HCT116 (cell line): Measurements from ENCODE around the gene ANXA7. TPM values are rescaled to one million over a fixed set of nuclear protein-coding genes. Genes with fewer than 3 reads are reported as not detected.
A peak's percentile ranks its signal among the peaks of the same experiment; 100 is the strongest.

ENCODE experiments used
- ATAC-seq: fragments of 200-7000 bp; cut with Tn5 transposase; 2 replicates; pipeline ENCODE4 v1.9.1; 2020; ENCODE audit warnings: mild to moderate bottlenecking, moderate library complexity
- BruUV-seq: library from RNA; stranded (reverse); fragments of 400-500 nt; replicated peaks from 2 replicates; lab custom pipeline; 2021; lab: Mats Ljungman, UMichigan
- CTCF ChIA-PET: fragments of 300-600 bp; sonication (Branson Sonifier 250); formaldehyde crosslinking; loops from one replicate; lab custom pipeline; 2021; ENCODE audit warnings: antibody characterized with exemption; lab: Charles Lee
- POLR2A ChIA-PET: fragments of 300-600, 350-600 bp; sonication (Branson Sonifier 250); formaldehyde crosslinking; loops from one replicate; lab custom pipeline; 2021; ENCODE audit warnings: antibody characterized with exemption; lab: Charles Lee
- RAD21 ChIA-PET, 2 experiments: fragments of 300-600 bp; sonication (Branson Sonifier 250); formaldehyde crosslinking; loops; one replicate each; lab custom pipeline; 2023; ENCODE audit warnings: low total read pairs in 2 of 2; ENCODE audit not compliant: uncharacterized antibody in 2 of 2, unreplicated experiment in 2 of 2, low non-redundant PET in 1 of 2; lab: Charles Lee
- DNase-seq: peaks from one replicate; pipeline ENCODE4 v3.0.0-alpha.2; 2010; ENCODE audit warnings: low read depth, low spot score
- H2AFZ ChIP-seq: fragments of 200-600 bp; shearing (Covaris generic), sonication (generic); 2 replicates; pipeline ENCODE4 v1.6.1; 2017; ENCODE audit warnings: low read depth, mixed run types, mixed read lengths, antibody characterized with exemption, low read length; ENCODE audit not compliant: poor library complexity, severe bottlenecking
- H3K27ac ChIP-seq: 2 replicates; pipeline ENCODE4 v1.5.1; 2012; ENCODE audit warnings: low read depth, low read length
- H3K27me3 ChIP-seq: fragments of 200-600 bp; sonication (generic); 2 replicates; pipeline ENCODE4 v1.6.1; 2016; ENCODE audit warnings: mixed run types, low read length, mixed read lengths; ENCODE audit not compliant: insufficient read depth
- H3K36me3 ChIP-seq, 2 experiments: fragments of 200-500 bp in 1 of 2; fragments of 200-600 bp in 1 of 2; sonication (Bioruptor generic) in 1 of 2; sonication (generic) in 1 of 2; 2 replicates each; pipeline versions ENCODE4 v1.5.1 to v1.6.1; 2014 to 2016; ENCODE audit warnings: low read length in 2 of 2, inconsistent platforms in 1 of 2, mixed read lengths in 1 of 2, mixed run types in 1 of 2; ENCODE audit not compliant: insufficient read depth in 2 of 2, control insufficient read depth in 1 of 2
- H3K4me1 ChIP-seq, 2 experiments: fragments of 200-600 bp in 1 of 2; sonication (generic) in 1 of 2; 2 replicates each; pipeline versions ENCODE4 v1.5.1 to v1.6.1; 2012 to 2017; ENCODE audit warnings: low read length in 2 of 2, inconsistent platforms in 1 of 2, mild to moderate bottlenecking in 1 of 2, mixed read lengths in 1 of 2, mixed run types in 1 of 2, moderate library complexity in 1 of 2; ENCODE audit not compliant: insufficient read depth in 2 of 2, control insufficient read depth in 1 of 2
- H3K4me2 ChIP-seq: fragments of 200-600 bp; sonication (generic); 2 replicates; pipeline ENCODE4 v1.6.1; 2017; ENCODE audit warnings: mixed run types, low read length, mixed read lengths
- H3K4me3 ChIP-seq, 2 experiments: fragments of 200-600 bp in 1 of 2; sonication (generic) in 1 of 2; replicated peaks in 1 of 2; 2 replicates each; pipeline ENCODE4 v1.5.1; 2011 to 2016; ENCODE audit warnings: low read length in 2 of 2, control low read depth in 1 of 2, low read depth in 1 of 2, mild to moderate bottlenecking in 1 of 2, mixed read lengths in 1 of 2, mixed run types in 1 of 2
- H3K79me2 ChIP-seq: fragments of 200-600 bp; sonication (generic); 2 replicates; pipeline ENCODE4 v1.6.1; 2017; ENCODE audit warnings: mild to moderate bottlenecking, mixed run types, low read length, moderate library complexity, mixed read lengths; ENCODE audit not compliant: insufficient read depth
- H3K9ac ChIP-seq: fragments of 200-600 bp; sonication (generic); 2 replicates; pipeline ENCODE4 v1.6.1; 2016; ENCODE audit warnings: low read length, mixed read lengths
- H3K9me2 ChIP-seq: fragments of 200-600 bp; sonication (generic), shearing (Covaris generic); 2 replicates; pipeline ENCODE4 v1.6.1; 2017; ENCODE audit warnings: mixed run types, mild to moderate bottlenecking, moderate library complexity; ENCODE audit not compliant: insufficient read depth
- H3K9me3 ChIP-seq, 2 experiments: fragments of 200-500 bp in 1 of 2; fragments of 200-600 bp in 1 of 2; sonication (Bioruptor generic) in 1 of 2; sonication (generic) in 1 of 2; 2 replicates each; pipeline ENCODE4 v1.6.1; 2014 to 2017; ENCODE audit warnings: low read length in 2 of 2, mixed read lengths in 2 of 2, inconsistent platforms in 1 of 2, low read depth in 1 of 2, mild to moderate bottlenecking in 1 of 2, mixed run types in 1 of 2, moderate library complexity in 1 of 2; ENCODE audit not compliant: control insufficient read depth in 1 of 2, insufficient read depth in 1 of 2
- H4K20me1 ChIP-seq: fragments of 200-600 bp; sonication (generic), shearing (Covaris generic); 2 replicates; pipeline ENCODE4 v1.6.1; 2017; ENCODE audit warnings: mixed run types, mild to moderate bottlenecking, moderate library complexity; ENCODE audit not compliant: insufficient read depth
- ATF3 ChIP-seq: IDR thresholded peaks from 2 replicates; pipeline ENCODE4 v1.6.1; 2012
- CTCF ChIP-seq, 3 experiments: fragments of 200-600 bp in 1 of 3; sonication (generic) in 1 of 3; IDR thresholded peaks in 2 of 3; conservative IDR thresholded peaks in 1 of 3; 2 replicates each; pipeline ENCODE4 v1.5.1; 2012 to 2017; ENCODE audit warnings: low read depth in 2 of 3, low read length in 2 of 3, antibody characterized with exemption in 1 of 3, borderline replicate concordance in 1 of 3, control low read depth in 1 of 3, mild to moderate bottlenecking in 1 of 3, mixed read lengths in 1 of 3, mixed run types in 1 of 3, moderate library complexity in 1 of 3; ENCODE audit not compliant: insufficient read depth in 1 of 3
- EZH2phosphoT487 ChIP-seq: fragments of 200-600 bp; IDR thresholded peaks from 2 replicates; pipeline ENCODE4 v1.6.1; 2018; ENCODE audit warnings: antibody characterized with exemption, borderline replicate concordance
- POLR2AphosphoS5 ChIP-seq: IDR thresholded peaks from 2 replicates; pipeline ENCODE4 v1.6.1; 2011; ENCODE audit warnings: mild to moderate bottlenecking, low read depth, low read length, moderate library complexity
- RAD21 ChIP-seq: IDR thresholded peaks from 2 replicates; pipeline ENCODE4 v1.6.1; 2012; ENCODE audit warnings: low read depth, mild to moderate bottlenecking
- SIN3A ChIP-seq: IDR thresholded peaks from 2 replicates; pipeline ENCODE4 v1.6.1; 2012; ENCODE audit warnings: low read depth
- SP1 ChIP-seq: IDR thresholded peaks from 2 replicates; pipeline ENCODE4 v1.6.1; 2012; ENCODE audit warnings: low read depth
- ZBTB33 ChIP-seq: IDR thresholded peaks from 2 replicates; pipeline ENCODE4 v1.6.1; 2011; ENCODE audit warnings: mild to moderate bottlenecking, low read length, moderate library complexity; ENCODE audit not compliant: insufficient replicate concordance; ENCODE audit errors: extremely low read depth
- intact Hi-C: fragments of 100-400 bp; cut with micrococcal nuclease; formaldehyde crosslinking; loops from 2 replicates; pipeline ENCODE4 v1.10.0; 2022
- total RNA-seq: library from RNA; stranded (reverse); gene quantifications from one replicate; pipeline ENCODE4 v1.2.1, GENCODE V29; 2021; ENCODE audit not compliant: unreplicated experiment
- TF ChIP-seq, protein P1 (sequence below): IDR thresholded peaks from 2 replicates; pipeline ENCODE4 v1.6.1; 2012

Gene ANXA7
- total RNA-seq, 1 experiment from 2014 or later = 105 TPM

GRCh38 chr10:73399063-73399462 lies 14.8 kb downstream of the ANXA7 start:
- no peak overlapping the region for H3K4me3 ChIP-seq
- no peak overlapping the region for H2AFZ ChIP-seq
- intact Hi-C loops = loop anchor here (10.0 kb wide), 1 partner anchor 134 kb away; no protein-coding TSS in a partner anchor
- ATAC-seq = no peak
- H3K79me2 ChIP-seq = peaks cover 59% of the 10 kb centered on the region
- H3K9me3 ChIP-seq = no peaks in the 10 kb centered on the region
- peaks cover 21% of the 10 kb centered on the region in 2 experiments for H3K36me3 ChIP-seq
- ChIA-PET RAD21 (no interaction called here), CTCF (no interaction called here), POLR2A (no interaction called here)
- no peak for TF ChIP-seq SIN3A
- TF ChIP-seq POLR2AphosphoS5 = no peak
- TF ChIP-seq EZH2phosphoT487 = no peak
- TF ChIP-seq, protein P1, sequence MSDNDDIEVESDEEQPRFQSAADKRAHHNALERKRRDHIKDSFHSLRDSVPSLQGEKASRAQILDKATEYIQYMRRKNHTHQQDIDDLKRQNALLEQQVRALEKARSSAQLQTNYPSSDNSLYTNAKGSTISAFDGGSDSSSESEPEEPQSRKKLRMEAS = no peak
- TF ChIP-seq SP1 = no peak
- no TSS peak for BruUV-seq
- no peak for DNase-seq
- H4K20me1 ChIP-seq = no peaks in the 10 kb centered on the region; the same call in 1 of the 2 replicates
- H3K4me1 ChIP-seq = no peaks in the 10 kb centered on the region
- H3K4me2 ChIP-seq = no peak overlapping the region
- H3K27me3 ChIP-seq = no peaks in the 10 kb centered on the region
- H3K9me2 ChIP-seq = no peaks in the 10 kb centered on the region
- H3K9ac ChIP-seq = no peak overlapping the region
- H3K27ac ChIP-seq = no peak overlapping the region

GRCh38 chr10:73398024-73398423 lies 15.8 kb downstream of the ANXA7 start:
- ATAC-seq = peak; percentile 89
- H3K36me3 ChIP-seq = peaks cover 21% of the 10 kb centered on the region in 2 experiments

More at GRCh38 chr10:73398024-73398423, 15.8 kb downstream of the ANXA7 start:
- CTCF ChIA-PET = interaction anchor here (0.9 to 1.6 kb wide), 5 partner anchors 9 to 151 kb away, joined by 3 to 6 read pairs (median 4); partner anchors contain the start of gene DNAJC9
- intact Hi-C loops = loop anchor here (10.0 kb wide), 1 partner anchor 133 kb away; no protein-coding TSS in a partner anchor
- peaks cover 48% of the 10 kb centered on the region for H3K79me2 ChIP-seq
- H3K4me1 ChIP-seq = no peaks in the 10 kb centered on the region
- BruUV-seq = no TSS peak
- RAD21 ChIA-PET = no interaction called here
- no peak overlapping the region for H3K4me3 ChIP-seq
- TF ChIP-seq CTCF (IDR thresholded peaks at IDR 0.05 in 2 of 3, conservative IDR thresholded peaks at IDR 0.05 in 1 of 3; ENCODE audit: borderline replicate concordance in 1 of 3, insufficient read depth in 1 of 3, low read depth in 2 of 3, low read length in 2 of 3) (peak; percentile 22 to 71 (median 64); a peak in 4 of 6 replicates), RAD21 (peak; percentile 45; the same call in 1 of the 2 replicates), ATF3 (no peak), ZBTB33 (no peak)
- H3K9ac ChIP-seq = no peak overlapping the region
- H3K27me3 ChIP-seq = no peaks in the 10 kb centered on the region
- no peaks in the 10 kb centered on the region for H3K9me3 ChIP-seq
- no peak overlapping the region for H3K27ac ChIP-seq
- no peaks in the 10 kb centered on the region for H3K9me2 ChIP-seq
- no peaks in the 10 kb centered on the region; the same call in 1 of the 2 replicates for H4K20me1 ChIP-seq
- POLR2A ChIA-PET = no interaction called here
- DNase-seq = no peak
- no peak overlapping the region for H2AFZ ChIP-seq
- H3K4me2 ChIP-seq = no peak overlapping the region
